GM18505 (cell line): ENCODE data around the gene ARID3B.

Experiments used
- ATAC-seq: cut with Tn5 transposase; IDR thresholded peaks from one replicate; pipeline ENCODE4 v1.9.1; 2021; ENCODE audit not compliant: unreplicated experiment
- POLR2A ChIP-seq: IDR thresholded peaks from 4 replicates; pipeline ENCODE4 v1.6.1; 2011; ENCODE audit warnings: borderline replicate concordance; ENCODE audit not compliant: insufficient read depth, insufficient read length; ENCODE audit errors: extremely low read depth

ARID3B gene

DNA sequence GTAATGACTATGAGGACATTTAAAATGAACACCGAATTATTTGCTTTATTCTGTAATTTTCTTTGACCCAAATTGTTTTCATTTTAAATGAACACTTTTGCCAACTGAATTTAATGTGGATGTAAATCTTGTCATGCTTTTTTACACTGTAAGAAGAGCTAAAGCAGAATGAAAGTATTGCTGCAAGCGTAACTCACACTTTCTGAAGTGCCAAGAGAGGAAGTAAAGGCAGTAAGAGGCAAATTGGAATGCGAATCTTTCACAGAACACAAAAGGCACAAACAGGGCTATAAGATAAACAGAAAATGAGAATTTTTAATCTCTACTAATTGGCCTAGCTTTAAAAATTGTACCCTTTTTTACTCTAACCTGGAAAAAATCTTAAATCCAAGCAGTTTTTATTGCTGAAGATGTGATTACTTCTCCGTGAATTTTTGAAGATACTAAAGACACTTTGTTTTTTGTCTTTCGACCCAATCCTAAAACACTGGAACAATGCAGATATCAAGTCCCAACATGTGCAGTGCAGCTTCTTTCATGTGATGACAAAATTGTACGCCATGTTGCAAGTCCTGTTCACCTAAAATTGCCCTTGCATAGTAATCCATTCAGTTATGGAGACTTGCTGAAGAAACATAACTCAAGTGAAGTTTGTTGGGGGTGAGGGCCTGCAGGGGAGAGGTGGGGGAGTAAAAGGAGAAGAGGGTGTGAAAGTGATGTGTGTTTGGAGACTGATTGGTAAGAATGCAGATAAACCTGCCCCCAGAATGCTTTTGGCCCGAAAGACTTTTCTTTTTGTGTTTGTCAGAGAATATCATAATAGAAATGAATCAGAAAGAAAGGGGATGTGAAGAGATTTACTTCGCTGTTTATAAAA lies 1.4 kb downstream of the ARID3B start:
- no peak for ATAC-seq
- TF ChIP-seq POLR2A, result no peak

DNA sequence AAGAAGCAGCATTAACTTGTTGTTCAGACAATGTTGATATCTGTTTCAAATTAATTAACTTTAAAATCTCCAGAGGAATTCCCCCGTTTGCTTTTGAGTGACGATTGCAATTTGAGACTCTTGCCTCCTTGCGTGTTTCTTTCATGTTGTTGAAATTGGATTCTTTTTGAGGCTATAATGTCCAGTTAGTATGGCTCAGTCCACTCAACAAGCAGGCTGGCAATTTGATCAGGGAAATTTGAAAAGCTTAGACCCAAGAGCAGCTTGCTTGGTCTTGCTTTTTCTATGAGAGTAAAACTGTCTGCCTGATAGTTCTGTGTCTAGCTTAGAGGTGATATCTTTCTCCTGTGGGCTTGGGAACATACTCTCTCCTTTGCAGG lies 2.0 kb downstream of the ARID3B start:
- no peak for ATAC-seq
- no peak for TF ChIP-seq POLR2A

DNA sequence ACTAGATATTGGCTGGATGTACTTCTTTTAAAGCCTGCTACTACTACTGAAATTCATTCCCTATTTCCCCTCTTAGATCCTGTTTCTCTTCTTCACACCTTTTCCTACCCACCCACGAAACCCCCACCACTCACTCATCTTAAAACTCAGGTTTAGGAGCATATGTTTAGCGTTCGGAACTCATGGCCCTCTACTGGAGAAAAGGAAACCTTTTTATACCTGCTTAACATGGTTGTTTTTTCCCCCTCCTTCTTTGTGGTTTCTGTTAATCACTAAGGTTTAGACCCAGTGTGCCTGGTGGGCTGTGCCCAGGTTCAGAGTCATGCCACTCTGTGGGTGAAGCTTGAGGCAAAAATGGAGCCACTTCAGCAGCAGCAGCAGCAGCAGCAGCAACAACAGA lies 2.6 kb downstream of the ARID3B start:
- TF ChIP-seq POLR2A, result no peak
- ATAC-seq, result no peak

DNA sequence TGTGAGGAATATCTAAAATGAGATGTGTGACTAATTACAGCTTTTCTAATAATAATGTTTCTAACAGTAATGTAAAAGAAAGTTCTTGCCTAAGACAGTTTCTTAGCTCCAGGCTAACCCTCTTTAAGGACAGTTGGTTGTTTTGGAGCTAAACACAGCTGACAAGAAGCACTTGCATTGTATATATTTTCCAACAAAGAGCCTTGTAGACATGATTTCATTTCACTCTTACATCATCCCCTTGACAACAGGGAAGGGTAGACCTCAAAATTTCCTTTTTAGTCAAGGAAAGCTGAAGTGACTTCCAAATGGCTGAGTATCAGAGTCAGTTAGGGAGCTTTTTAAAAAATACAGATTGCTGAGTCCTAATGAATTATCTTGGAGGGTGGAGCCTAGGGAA lies 4.1 kb downstream of the ARID3B start:
- no peak for ATAC-seq
- TF ChIP-seq POLR2A, result no peak

DNA sequence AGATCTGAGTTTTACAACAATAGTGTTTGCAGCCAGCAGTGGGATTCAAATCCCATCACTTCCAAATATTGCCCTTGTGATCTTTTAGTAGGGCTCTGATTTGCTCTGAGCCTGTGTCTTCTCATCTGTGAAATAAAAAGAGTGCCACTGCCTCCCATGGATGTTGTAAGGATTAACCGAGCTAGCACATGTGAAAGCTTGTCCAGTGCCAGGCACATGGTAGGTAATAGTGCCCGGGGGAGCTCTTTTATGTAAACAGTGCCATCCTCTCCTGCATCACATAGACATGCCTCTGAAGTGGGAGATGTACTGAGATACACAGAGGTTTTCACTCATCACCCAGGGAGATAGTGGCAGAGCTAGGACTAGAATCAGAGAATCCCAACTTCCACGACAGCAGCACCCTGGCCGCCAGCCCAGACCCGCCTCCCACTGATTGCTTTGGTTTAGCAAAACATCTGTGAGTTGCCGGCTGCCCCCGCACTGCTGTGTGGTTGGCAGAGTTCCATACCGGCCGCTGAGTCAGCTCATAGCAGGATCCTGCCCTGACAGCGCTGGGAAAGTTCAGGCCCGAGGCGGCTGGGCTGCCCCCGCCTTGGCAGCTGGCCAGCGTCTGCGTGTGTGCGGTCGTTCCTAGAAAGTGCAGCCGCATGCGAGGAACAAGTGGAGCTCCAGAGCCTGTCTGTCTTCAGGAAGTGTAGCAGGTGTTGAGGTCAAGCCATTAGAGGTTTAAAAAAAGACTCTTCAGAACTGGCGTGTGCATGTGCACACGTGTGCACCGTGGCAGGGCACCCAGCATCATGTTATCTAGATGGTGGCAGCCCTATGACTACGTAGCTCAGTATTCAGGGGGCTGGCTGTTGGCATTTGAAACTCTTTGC lies 5.0 kb downstream of the ARID3B start:
- peak; percentile 47 for ATAC-seq
- peak; percentile 16 for TF ChIP-seq POLR2A

DNA sequence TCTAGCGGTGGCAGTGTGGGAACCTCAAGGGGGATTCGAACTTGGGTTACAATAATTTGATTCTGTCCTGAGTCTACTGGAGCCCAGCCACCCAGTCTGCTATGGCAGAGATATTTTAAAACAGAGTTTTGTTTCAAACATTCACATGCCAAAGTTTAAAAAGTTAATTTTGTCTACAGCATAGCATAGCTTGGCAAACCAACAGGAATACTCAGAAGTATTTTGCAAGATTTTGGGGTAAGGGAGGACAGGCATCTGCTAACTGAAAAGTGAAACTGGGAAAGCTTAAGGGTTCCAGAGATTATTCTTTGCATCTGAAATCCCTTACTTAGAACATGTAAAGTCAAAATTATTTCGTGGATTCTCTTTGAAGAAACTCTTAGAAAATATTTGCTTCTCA lies 6.6 kb downstream of the ARID3B start:
- TF ChIP-seq POLR2A, result no peak
- no peak for ATAC-seq

DNA sequence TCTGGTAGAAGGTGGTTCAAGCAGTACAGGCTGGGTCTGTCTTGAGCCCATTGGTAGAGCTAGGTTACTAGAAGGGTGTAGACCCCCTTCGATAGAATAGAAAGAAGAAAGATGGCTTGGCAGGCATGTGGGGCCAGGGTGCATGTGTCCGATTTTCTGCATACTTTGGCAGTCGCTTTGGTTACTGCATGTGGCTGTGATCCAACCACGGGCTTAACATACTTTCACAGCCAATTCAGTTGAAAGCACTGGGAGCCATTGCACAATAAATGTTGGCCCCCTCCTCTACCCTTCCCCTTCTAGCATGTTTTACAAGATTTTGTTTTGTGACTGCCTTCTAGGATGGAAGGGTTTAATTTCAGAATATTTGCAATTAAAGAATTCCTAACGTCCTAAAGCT lies 7.2 kb downstream of the ARID3B start:
- no peak for ATAC-seq
- TF ChIP-seq POLR2A, result no peak

DNA sequence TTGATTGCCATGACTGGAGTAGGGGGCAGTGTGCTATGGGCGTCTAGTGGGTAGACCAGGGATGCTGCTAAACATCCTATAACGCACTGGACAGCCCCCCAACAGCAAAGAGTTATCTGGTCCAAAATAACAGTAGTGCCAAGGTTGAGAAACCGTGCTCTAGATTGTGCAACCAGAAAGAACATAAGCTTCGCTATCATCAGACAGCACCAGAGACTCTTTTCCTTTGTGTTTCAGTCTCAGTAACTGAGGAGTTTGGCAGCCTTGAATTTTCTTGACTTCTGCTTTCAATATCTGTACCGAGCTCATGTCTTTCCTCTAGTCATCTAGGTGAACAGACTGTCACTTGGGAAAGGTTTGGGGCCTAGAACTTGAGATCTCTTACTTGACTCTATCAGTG lies 8.8 kb downstream of the ARID3B start:
- ATAC-seq, result no peak
- TF ChIP-seq POLR2A, result no peak

DNA sequence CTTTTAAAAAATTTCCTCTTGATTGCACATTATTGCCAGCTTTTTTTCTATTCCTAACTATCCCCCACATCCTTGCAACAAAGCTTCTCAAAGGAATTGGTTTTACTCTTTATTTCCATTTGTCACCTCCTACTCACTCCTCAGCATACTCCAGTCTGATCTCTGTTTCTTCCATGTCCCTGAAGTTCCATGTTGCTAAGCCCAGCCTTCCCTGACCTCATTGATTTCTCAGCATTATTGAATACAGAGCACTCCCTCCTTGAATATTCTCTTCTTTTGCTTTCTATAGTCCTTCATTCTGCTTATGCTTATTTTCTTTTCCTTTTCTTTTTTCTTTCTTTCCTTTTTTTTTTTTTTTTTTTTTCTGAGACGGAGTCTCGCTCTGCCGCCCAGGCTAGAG lies 10.7 kb downstream of the ARID3B start:
- TF ChIP-seq POLR2A, result no peak
- no peak for ATAC-seq

DNA sequence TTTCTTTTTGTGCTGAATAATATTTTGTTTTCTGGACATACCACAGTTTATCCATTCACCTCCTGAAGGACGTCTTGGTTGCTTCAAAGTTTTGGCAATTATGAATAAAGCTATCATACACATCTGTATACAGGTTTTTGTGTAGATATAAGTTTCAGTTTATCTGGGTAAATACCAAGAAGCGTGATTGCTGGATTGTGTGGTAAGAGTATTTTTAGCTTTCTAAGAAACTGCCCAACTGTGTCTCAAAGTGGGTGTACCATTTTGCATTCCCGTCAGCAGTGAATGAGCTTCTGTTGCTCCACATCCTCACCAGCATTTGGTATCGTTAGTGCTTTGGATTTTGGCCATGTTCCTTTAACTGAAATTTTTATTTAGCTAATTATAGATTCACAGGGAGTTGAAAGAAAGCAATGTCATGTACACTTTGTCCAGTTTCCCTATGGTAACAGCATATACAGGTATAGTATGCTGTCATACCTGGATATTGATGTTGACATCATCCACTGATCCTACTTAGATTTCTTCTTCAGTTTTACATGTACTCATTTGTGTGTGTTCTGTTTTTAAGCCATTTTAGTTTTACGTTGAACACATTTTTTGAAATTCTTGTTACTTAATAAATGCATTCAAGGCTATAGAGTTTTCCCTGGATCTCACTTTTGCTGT lies 11.9 kb downstream of the ARID3B start:
- ATAC-seq, result no peak
- TF ChIP-seq POLR2A, result no peak

DNA sequence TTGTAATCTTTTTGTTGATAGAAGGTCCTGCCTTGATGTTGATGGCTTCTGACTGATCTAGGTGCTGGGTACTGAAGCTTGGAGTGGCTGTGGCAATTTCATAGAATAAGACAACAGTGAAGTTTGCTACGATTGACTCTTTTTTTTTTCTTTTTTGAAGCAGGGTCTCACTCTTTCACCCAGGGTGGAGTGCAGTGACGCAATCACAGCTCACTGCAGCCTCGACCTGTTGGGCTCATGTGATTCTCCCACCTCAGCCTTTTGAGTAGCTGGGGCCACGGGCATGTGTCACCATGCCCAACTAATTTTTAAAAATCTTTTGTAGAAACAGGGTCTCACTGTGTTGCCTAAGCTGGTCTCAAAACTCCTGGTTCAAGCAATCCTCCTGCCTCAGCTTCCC lies 14.2 kb downstream of the ARID3B start:
- no peak for TF ChIP-seq POLR2A
- ATAC-seq, result no peak

DNA sequence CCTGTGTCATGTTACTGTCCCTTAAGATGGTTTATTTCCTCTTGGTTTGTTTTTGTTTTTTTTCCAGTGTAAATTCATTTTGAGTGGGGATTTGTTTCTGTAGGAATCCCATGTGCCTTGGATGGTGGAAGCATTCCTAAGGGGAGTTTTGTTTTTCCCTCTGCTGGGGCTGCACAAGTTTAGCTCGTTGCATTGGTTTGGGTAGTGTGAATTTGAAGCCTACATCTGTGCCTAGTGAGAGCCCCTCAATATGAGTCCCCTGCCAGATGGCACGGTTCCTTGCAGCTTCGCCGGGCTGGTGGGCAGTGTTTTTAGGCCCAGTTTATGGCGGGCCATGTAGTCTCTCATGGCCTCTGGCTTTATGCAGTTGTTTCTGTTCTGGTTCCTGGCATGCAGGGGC lies 17.7 kb downstream of the ARID3B start:
- no peak for ATAC-seq
- no peak for TF ChIP-seq POLR2A

DNA sequence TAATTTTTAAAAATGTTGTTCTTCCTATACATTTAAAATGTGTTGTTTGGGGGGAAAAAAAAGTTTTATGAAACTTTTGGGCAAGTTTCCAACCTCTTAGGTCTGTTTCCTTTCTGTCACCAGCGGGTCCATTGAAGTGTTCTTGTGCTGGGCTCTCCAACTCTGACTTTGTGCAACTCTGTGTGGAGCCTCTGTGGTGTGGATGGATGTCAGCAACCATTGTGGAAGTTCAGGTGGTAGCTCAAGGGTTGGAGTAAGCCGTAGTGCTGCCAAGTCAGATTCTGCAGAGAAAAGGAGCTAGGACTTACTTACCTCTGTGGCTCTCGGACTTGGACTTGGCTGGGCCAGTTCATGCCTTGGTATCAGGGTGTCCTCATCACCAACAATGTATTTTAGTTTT lies 22.4 kb downstream of the ARID3B start:
- ATAC-seq, result no peak
- TF ChIP-seq POLR2A, result no peak
